Fibroblast of villous mesenchyme (primary cell): ENCODE measurements around the gene RSF1. TPM values are rescaled to one million over a fixed set of nuclear protein-coding genes. Genes with fewer than 3 reads are reported as not detected.

Source experiments
- DNase-seq: peaks from one replicate; pipeline ENCODE4 v3.0.0-alpha.2; 2010; ENCODE audit warnings: low read depth
- H3K4me3 ChIP-seq: 2 replicates; pipeline ENCODE4 v1.5.1; 2011; ENCODE audit warnings: low read depth, mild to moderate bottlenecking, low read length
- total RNA-seq: library from RNA; depleted of rRNA; stranded (reverse); fragments of >200 nt; gene quantifications from 2 replicates; pipeline ENCODE4 v1.2.3, GENCODE V29; 2012
- TF ChIP-seq, protein P1 (sequence below): IDR thresholded peaks from 2 replicates; pipeline ENCODE4 v1.5.1; 2012; ENCODE audit warnings: low read depth, mild to moderate bottlenecking, low read length; ENCODE audit not compliant: insufficient read depth

RSF1 gene
- total RNA-seq, 1 donor = 46.2 TPM

DNA sequence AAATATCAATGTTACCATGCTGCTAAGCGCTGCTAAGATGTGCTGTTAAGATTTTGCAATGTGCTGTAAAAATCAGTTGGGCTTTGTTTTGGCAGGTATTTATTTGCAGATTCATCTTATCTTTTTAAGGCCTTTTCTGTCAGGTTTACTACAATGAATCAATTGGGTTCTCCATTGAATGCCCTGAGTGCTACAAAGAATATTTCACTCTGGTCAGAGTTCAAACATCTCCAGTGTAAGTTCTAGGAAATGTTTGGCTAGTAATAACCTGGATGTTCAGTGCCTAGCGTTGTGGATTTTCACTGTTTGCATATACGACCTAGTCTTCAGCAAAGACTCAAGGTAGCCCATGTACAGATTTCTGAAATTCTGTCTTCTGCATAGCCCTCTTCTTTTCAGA is 36.0 kb downstream of the RSF1 start:
- TF ChIP-seq, protein P1, sequence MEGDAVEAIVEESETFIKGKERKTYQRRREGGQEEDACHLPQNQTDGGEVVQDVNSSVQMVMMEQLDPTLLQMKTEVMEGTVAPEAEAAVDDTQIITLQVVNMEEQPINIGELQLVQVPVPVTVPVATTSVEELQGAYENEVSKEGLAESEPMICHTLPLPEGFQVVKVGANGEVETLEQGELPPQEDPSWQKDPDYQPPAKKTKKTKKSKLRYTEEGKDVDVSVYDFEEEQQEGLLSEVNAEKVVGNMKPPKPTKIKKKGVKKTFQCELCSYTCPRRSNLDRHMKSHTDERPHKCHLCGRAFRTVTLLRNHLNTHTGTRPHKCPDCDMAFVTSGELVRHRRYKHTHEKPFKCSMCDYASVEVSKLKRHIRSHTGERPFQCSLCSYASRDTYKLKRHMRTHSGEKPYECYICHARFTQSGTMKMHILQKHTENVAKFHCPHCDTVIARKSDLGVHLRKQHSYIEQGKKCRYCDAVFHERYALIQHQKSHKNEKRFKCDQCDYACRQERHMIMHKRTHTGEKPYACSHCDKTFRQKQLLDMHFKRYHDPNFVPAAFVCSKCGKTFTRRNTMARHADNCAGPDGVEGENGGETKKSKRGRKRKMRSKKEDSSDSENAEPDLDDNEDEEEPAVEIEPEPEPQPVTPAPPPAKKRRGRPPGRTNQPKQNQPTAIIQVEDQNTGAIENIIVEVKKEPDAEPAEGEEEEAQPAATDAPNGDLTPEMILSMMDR = no peak
- DNase-seq = no peak
- no peak overlapping the region for H3K4me3 ChIP-seq

GRCh38 chr11:77783025-77783424 is 37.5 kb downstream of the RSF1 start:
- no peak for DNase-seq
- TF ChIP-seq, protein P1 = no peak
- no peak overlapping the region for H3K4me3 ChIP-seq

GRCh38 chr11:77779935-77780334 is 40.6 kb downstream of the RSF1 start:
- TF ChIP-seq, protein P1 = no peak
- no peak overlapping the region for H3K4me3 ChIP-seq
- peak; percentile 31 for DNase-seq

- TF ChIP-seq, protein P1 = no peak
- DNase-seq = no peak
- H3K4me3 ChIP-seq = no peak overlapping the region
Measured at GRCh38 chr11:77778549-77778948, 42.0 kb downstream of the RSF1 start.

GRCh38 chr11:77778118-77778517 is 42.4 kb downstream of the RSF1 start:
- H3K4me3 ChIP-seq = no peak overlapping the region
- DNase-seq = no peak
- TF ChIP-seq, protein P1 = no peak

DNA sequence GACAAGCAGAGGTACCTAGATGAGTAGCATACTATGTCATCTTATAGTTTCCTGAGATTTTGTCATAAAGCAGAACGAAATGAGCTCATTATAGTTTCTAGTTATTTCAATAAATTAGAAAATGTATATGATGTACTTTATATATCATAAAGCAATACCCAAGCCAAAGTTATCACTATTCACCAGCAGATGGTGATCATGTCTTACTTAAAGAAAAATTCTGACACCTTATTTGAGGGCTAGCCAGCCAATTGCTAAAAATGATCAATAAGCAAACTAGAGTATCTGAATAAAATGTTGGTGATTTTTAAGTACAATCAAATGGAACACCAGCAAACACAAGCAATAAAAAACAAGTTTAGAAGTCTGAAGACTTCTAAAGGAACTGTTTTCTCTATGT is 44.1 kb downstream of the RSF1 start:
- DNase-seq = peak; percentile 36
- TF ChIP-seq, protein P1 = peak; percentile 44
- no peak overlapping the region for H3K4me3 ChIP-seq

DNA sequence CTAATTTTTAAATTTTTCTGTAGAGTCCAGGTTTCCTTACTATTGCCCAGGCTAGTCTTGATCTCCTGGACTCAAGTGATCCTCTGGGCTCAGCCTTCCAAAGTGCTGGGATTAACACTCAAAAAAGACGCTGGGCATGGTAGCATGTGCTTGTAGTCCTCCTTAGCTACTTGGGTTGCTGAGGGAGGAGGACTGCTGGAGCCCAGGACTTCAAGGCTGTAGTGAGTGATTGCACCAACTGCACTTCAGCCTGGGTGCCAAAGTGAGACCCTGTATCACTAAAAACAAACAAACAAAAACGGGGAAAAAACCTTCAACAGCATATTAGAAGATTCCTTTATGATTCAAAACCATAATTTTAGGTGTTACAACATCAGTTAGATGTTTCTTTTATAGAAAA is 44.6 kb downstream of the RSF1 start:
- TF ChIP-seq, protein P1 = no peak
- H3K4me3 ChIP-seq = no peak overlapping the region
- DNase-seq = no peak
